ENCODE results near the gene PSMA7.

Gene PSMA7

GRCh38 chr20:62097881-62098407, 45.2 kb downstream of the PSMA7 start:
- no peak for DNase-seq (ENCODE audit: extremely low read depth in 1 of 2, low read depth in 1 of 2)

- DNase-seq (ENCODE audit: extremely low read depth in 1 of 2, low read depth in 1 of 2): no peak
These were observed 46.5 kb downstream of the PSMA7 start for GRCh38 chr20:62096421-62097380.

- DNase-seq (ENCODE audit: extremely low read depth in 1 of 2, low read depth in 1 of 2): no peak
These were observed 53.8 kb downstream of the PSMA7 start for GRCh38 chr20:62089393-62089792.

GRCh38 chr20:62088258-62089127, 54.7 kb downstream of the PSMA7 start:
- no peak for DNase-seq (ENCODE audit: extremely low read depth in 1 of 2, low read depth in 1 of 2)

GRCh38 chr20:62087632-62088031, 55.6 kb downstream of the PSMA7 start:
- DNase-seq (ENCODE audit: extremely low read depth in 1 of 2, low read depth in 1 of 2): no peak

- DNase-seq (ENCODE audit: extremely low read depth in 1 of 2, low read depth in 1 of 2): no peak
These were observed 56.0 kb downstream of the PSMA7 start for GRCh38 chr20:62087227-62087626.

Measured in activated CD8-positive, alpha-beta memory T cell treated with anti-CD3 and anti-CD28 coated beads for 1 hour (primary cell).